Measurements from ENCODE around the gene GK.
"Not testable (repeated sequence)": the region's sequence is repeated elsewhere in the genome, so short reads cannot be mapped to it uniquely, and the experiment has no call there.

- not testable (repeated sequence) for TF ChIP-seq CTCF (IDR thresholded peaks at IDR 0.05); TCF7 (CRISPR knock-in tag; IDR thresholded peaks at IDR 0.05; ENCODE audit: low read depth)
- TF ChIP-seq, protein P1, sequence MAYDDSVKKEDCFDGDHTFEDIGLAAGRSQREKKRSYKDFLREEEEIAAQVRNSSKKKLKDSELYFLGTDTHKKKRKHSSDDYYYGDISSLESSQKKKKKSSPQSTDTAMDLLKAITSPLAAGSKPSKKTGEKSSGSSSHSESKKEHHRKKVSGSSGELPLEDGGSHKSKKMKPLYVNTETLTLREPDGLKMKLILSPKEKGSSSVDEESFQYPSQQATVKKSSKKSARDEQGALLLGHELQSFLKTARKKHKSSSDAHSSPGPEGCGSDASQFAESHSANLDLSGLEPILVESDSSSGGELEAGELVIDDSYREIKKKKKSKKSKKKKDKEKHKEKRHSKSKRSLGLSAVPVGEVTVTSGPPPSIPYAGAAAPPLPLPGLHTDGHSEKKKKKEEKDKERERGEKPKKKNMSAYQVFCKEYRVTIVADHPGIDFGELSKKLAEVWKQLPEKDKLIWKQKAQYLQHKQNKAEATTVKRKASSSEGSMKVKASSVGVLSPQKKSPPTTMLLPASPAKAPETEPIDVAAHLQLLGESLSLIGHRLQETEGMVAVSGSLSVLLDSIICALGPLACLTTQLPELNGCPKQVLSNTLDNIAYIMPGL (CRISPR knock-in tag; IDR thresholded peaks at IDR 0.05), result not testable (repeated sequence)
These were observed 18.0 kb downstream of the GK start for GRCh38 chrX:30671189-30671588.
